HL-60 (cell line): ENCODE measurements around the gene MYEOV.

Source experiments
- DNase-seq, 2 experiments: peaks; one replicate each; pipeline ENCODE4 v3.0.0-alpha.2; 2010 to 2020; ENCODE audit warnings: low read depth in 1 of 2, low spot score in 1 of 2
- H3K27ac ChIP-seq: fragments of 250-450 bp; sonication (Bioruptor Pico); replicated peaks from 2 replicates; pipeline ENCODE4 v1.5.1; 2020; ENCODE audit warnings: mild to moderate bottlenecking, moderate library complexity
- H3K27me3 ChIP-seq: fragments of 250-450 bp; sonication (Bioruptor Pico); 2 replicates; pipeline ENCODE4 v1.5.1; 2021; ENCODE audit warnings: mild to moderate bottlenecking, moderate library complexity; ENCODE audit not compliant: insufficient read depth, poor library complexity, severe bottlenecking
- H3K4me3 ChIP-seq: replicated peaks from 2 replicates; pipeline ENCODE4 v1.5.1; 2011; ENCODE audit warnings: mild to moderate bottlenecking, control low read depth, low read length; ENCODE audit not compliant: insufficient read depth
- GABPA ChIP-seq: IDR thresholded peaks from 2 replicates; pipeline ENCODE4 v1.6.1; 2012; ENCODE audit warnings: low read depth
- POLR2AphosphoS5 ChIP-seq: IDR thresholded peaks from 2 replicates; pipeline ENCODE4 v1.6.1; 2012; ENCODE audit warnings: low read depth
- SPI1 ChIP-seq: IDR thresholded peaks from 2 replicates; pipeline ENCODE4 v1.6.1; 2012; ENCODE audit warnings: low read depth, mild to moderate bottlenecking, borderline replicate concordance
- TF ChIP-seq, protein P1 (sequence below): IDR thresholded peaks from one replicate; pipeline ENCODE4 v1.5.1; 2011; ENCODE audit warnings: low read length, control low read depth, inconsistent platforms; ENCODE audit not compliant: insufficient read depth
- TF ChIP-seq, protein P2 (sequence below): IDR thresholded peaks from 2 replicates; pipeline ENCODE4 v1.6.1; 2012; ENCODE audit warnings: low read depth; ENCODE audit not compliant: insufficient replicate concordance

The MYEOV gene

DNA sequence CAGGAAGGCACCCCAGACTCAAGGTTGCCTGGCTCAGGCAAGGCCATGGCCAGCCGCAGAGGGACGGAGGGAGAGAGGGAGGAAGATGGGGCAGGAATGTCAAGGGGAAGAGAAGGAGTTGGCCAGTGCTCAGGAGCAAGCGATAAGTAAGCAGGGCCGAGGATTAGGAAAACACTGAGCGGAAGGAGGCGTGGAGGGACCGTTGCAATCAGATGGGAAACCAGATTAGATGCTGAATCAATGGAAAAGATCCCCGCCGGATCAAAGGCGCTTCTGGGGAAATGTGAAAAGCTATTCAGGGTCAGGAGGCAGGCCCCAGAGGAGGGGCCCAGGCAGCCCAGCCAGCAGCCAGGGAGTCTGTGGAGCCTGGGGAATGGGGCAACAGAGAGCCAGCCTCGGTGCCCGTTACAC lies 26.6 kb upstream of the MYEOV start:
- Histone ChIP-seq H3K4me3 (no peak overlapping the region), H3K27ac (no peak overlapping the region), H3K27me3 (no peaks in the 10 kb centered on the region)
- TF ChIP-seq GABPA (no peak), POLR2AphosphoS5 (no peak), SPI1 (no peak)
- TF ChIP-seq, protein P1, sequence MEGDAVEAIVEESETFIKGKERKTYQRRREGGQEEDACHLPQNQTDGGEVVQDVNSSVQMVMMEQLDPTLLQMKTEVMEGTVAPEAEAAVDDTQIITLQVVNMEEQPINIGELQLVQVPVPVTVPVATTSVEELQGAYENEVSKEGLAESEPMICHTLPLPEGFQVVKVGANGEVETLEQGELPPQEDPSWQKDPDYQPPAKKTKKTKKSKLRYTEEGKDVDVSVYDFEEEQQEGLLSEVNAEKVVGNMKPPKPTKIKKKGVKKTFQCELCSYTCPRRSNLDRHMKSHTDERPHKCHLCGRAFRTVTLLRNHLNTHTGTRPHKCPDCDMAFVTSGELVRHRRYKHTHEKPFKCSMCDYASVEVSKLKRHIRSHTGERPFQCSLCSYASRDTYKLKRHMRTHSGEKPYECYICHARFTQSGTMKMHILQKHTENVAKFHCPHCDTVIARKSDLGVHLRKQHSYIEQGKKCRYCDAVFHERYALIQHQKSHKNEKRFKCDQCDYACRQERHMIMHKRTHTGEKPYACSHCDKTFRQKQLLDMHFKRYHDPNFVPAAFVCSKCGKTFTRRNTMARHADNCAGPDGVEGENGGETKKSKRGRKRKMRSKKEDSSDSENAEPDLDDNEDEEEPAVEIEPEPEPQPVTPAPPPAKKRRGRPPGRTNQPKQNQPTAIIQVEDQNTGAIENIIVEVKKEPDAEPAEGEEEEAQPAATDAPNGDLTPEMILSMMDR, result no peak
- TF ChIP-seq, protein P2, sequence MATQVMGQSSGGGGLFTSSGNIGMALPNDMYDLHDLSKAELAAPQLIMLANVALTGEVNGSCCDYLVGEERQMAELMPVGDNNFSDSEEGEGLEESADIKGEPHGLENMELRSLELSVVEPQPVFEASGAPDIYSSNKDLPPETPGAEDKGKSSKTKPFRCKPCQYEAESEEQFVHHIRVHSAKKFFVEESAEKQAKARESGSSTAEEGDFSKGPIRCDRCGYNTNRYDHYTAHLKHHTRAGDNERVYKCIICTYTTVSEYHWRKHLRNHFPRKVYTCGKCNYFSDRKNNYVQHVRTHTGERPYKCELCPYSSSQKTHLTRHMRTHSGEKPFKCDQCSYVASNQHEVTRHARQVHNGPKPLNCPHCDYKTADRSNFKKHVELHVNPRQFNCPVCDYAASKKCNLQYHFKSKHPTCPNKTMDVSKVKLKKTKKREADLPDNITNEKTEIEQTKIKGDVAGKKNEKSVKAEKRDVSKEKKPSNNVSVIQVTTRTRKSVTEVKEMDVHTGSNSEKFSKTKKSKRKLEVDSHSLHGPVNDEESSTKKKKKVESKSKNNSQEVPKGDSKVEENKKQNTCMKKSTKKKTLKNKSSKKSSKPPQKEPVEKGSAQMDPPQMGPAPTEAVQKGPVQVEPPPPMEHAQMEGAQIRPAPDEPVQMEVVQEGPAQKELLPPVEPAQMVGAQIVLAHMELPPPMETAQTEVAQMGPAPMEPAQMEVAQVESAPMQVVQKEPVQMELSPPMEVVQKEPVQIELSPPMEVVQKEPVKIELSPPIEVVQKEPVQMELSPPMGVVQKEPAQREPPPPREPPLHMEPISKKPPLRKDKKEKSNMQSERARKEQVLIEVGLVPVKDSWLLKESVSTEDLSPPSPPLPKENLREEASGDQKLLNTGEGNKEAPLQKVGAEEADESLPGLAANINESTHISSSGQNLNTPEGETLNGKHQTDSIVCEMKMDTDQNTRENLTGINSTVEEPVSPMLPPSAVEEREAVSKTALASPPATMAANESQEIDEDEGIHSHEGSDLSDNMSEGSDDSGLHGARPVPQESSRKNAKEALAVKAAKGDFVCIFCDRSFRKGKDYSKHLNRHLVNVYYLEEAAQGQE, result no peak
- no peak for DNase-seq

DNA sequence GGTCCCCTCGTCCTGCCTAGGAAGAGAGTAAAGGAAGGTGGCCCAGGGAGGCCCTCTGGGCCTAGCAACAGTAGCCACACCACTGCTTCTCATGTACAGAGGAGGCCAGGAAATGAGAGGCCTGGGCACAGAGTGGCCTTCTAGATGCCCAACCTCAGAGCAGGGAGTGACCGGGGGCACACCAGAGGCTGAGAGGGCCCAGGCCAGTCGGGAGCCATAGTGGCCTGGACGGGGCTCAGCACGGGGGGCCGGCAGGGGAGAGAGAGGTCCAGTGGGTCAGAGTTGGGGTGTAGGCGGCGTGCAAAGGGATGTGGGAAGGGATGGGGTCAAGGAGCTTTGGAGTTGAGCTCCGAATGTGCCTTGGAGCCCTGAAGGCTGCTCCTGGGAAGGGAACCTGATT lies 25.0 kb upstream of the MYEOV start:
- DNase-seq, result no peak
- Histone ChIP-seq H3K4me3 (no peak overlapping the region), H3K27ac (no peak overlapping the region), H3K27me3 (no peaks in the 10 kb centered on the region)
- no peak for TF ChIP-seq POLR2AphosphoS5
- no peak for TF ChIP-seq SPI1
- TF ChIP-seq, protein P2, result no peak
- TF ChIP-seq, protein P1, result no peak

DNA sequence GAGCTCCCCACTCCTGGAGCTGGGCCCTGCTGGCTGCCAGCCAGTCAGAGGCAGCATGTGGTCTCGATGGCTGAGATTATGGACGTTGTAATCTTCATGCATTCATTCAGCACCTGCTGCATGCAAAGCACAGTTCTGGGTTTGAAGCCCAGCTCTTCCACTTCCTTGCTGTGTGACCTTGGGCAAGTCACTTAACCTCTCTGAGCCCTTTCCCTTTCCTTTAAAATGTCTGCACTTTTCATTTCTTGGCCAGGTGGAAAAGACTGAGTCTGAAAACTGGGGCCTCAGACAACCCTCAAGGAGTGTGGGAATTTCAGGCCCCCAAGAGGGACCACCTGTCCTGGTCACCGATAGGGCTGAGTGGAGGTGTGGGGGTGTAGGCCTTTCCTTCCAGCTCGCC lies 24.6 kb upstream of the MYEOV start:
- no peak overlapping the region for H3K27ac ChIP-seq
- TF ChIP-seq POLR2AphosphoS5 (no peak), SPI1 (no peak), GABPA (no peak)
- TF ChIP-seq, protein P2, result no peak
- TF ChIP-seq, protein P1, result no peak

More for the DNA sequence above, 24.6 kb upstream of the MYEOV start:
- H3K4me3 ChIP-seq, result no peak overlapping the region
- no peaks in the 10 kb centered on the region for H3K27me3 ChIP-seq
- DNase-seq, result no peak
